Thyroid gland (tissue), 4 donors: Measurements from ENCODE around the gene PLPP3. TPM values are rescaled to one million over a fixed set of nuclear protein-coding genes. Genes with fewer than 3 reads are reported as not detected.

ENCODE experiments used
- DNase-seq, 2 donors: peaks; one replicate each; pipeline ENCODE4 v3.0.0-alpha.2; 2019
- H3K27ac ChIP-seq, 3 donors: fragments of 200-600 bp; sonication (generic); 1 replicate in 2 of 3; 2 replicates in 1 of 3; pipeline ENCODE4 v1.5.1; 2016 to 2019; ENCODE audit warnings: mild to moderate bottlenecking in 1 of 3, moderate library complexity in 1 of 3
- H3K27me3 ChIP-seq: fragments of 200-600 bp; sonication (generic); one replicate; pipeline ENCODE4 v1.5.1; 2019
- H3K36me3 ChIP-seq, 2 donors: fragments of 200-600 bp; sonication (generic); one replicate each; pipeline ENCODE4 v1.5.1; 2016 to 2019
- H3K4me1 ChIP-seq, 2 donors: fragments of 200-600 bp; sonication (generic); one replicate each; pipeline ENCODE4 v1.5.1; 2017 to 2019
- H3K4me3 ChIP-seq, 3 donors: fragments of 200-600 bp; sonication (generic); replicated peaks in 1 of 3; 1 replicate in 2 of 3; 2 replicates in 1 of 3; pipeline ENCODE4 v1.5.1; 2016; ENCODE audit warnings: mild to moderate bottlenecking in 1 of 3
- H3K9me3 ChIP-seq: fragments of 200-600 bp; sonication (generic); one replicate; pipeline ENCODE4 v1.5.1; 2017
- CTCF ChIP-seq, 6 experiments: fragments of 200-600 bp in 3 of 6; fragments of 450-650 bp in 3 of 6; sonication (generic) in 3 of 6; IDR thresholded peaks; one replicate each; pipeline ENCODE4 v1.5.1; 2016 to 2019; ENCODE audit warnings: antibody characterized with exemption in 6 of 6, mild to moderate bottlenecking in 2 of 6, inconsistent platforms in 1 of 6, moderate library complexity in 1 of 6
- POLR2A ChIP-seq, 2 donors: fragments of 450-650 bp; IDR thresholded peaks; one replicate each; pipeline ENCODE4 v1.6.1; 2017; ENCODE audit warnings: antibody characterized with exemption in 2 of 2, mild to moderate bottlenecking in 2 of 2, moderate library complexity in 1 of 2
- WGBS, 2 donors: methylation state at CpG; one replicate each; pipeline ENCODE4 v1.1.5; 2017; 5-methylcytosine and 5-hydroxymethylcytosine counted together
- intact Hi-C: fragments of 100-400 bp; cut with DNase I; formaldehyde crosslinking; loops from one replicate; pipeline ENCODE4 v1.15.1; 2023
- total RNA-seq, 4 donors: library from RNA; depleted of rRNA; stranded (reverse); fragments of >200 nt; gene quantifications; one replicate each; pipeline ENCODE4 v1.2.3, GENCODE V29; 2016

Gene PLPP3
- total RNA-seq, 4 donors from 2014 or later: 257 to 764 (median 675) TPM

- no peak overlapping the region for H3K27ac ChIP-seq
- H3K4me1 ChIP-seq: peaks cover 17 to 31% of the 10 kb centered on the region in 2 donors
- no peak overlapping the region for H3K4me3 ChIP-seq
- TF ChIP-seq POLR2A (IDR thresholded peaks at IDR 0.05) (no peak), CTCF (IDR thresholded peaks at IDR 0.05) (no peak)
- H3K27me3 ChIP-seq: no peaks in the 10 kb centered on the region
- DNase-seq: no peak
- intact Hi-C loops: loop anchor here (10.0 kb wide), 1 partner anchor 719 kb away; no protein-coding TSS in a partner anchor
- H3K36me3 ChIP-seq: no peaks in the 10 kb centered on the region
- WGBS, 2 donors: 84 to 88% methylated on average over 2 of the region's 2 CpGs
- no peaks in the 10 kb centered on the region for H3K9me3 ChIP-seq
Measured at GRCh38 chr1:56583957-56584468, 4.7 kb upstream of the PLPP3 start.

DNA sequence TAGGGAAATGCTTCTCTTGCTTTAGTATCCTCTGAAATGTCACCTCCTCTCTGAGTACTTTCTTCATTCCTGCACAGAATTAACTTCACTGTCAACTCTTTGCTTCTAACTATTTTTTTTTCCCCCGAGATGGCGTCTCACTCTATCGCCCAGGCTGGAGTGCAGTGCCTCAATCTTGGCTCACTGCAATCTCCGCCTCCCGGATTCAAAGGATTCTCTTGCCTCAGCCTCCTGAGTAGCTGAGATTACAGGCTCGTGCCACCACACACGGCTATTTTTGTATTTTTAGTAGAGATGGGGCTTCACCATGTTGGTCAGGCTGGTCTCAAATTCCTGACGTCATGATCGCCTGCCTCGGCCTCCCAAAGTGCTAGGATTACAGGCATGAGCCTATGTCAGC, 1.4 kb upstream of the PLPP3 start:
- intact Hi-C loops: loop anchor here (10.0 kb wide), 1 partner anchor 716 kb away; no protein-coding TSS in a partner anchor
- TF ChIP-seq CTCF (IDR thresholded peaks at IDR 0.05) (no peak), POLR2A (IDR thresholded peaks at IDR 0.05) (no peak)

GRCh38 chr1:56578138-56578962, 1.0 kb downstream of the PLPP3 start:
- WGBS, 2 donors: 0% methylated on average over 22 to 35 of the region's 64 CpGs
- Histone ChIP-seq H3K4me1 (peaks cover 13 to 36% of the 10 kb centered on the region in 2 donors), H3K27me3 (no peaks in the 10 kb centered on the region), H3K27ac (peak overlapping the region; percentile 97 to 98 (median 97)), H3K9me3 (no peaks in the 10 kb centered on the region), H3K4me3 (peak overlapping the region; percentile 93 to 96 (median 94)), H3K36me3 (no peaks in the 10 kb centered on the region)
- DNase-seq: peak; percentile 39 to 40
- no peak for TF ChIP-seq POLR2A (IDR thresholded peaks at IDR 0.05)
- TF ChIP-seq CTCF (IDR thresholded peaks at IDR 0.05): no peak
- intact Hi-C loops: loop anchor here (10.0 kb wide), 2 partner anchors 54 to 514 kb away; no protein-coding TSS in a partner anchor

More for the DNA sequence above, 1.4 kb upstream of the PLPP3 start:
- Histone ChIP-seq H3K36me3 (no peaks in the 10 kb centered on the region), H3K4me3 (peak overlapping the region in 1 of 3 donors; percentile 1), H3K4me1 (peaks cover 17 to 31% of the 10 kb centered on the region in 2 donors), H3K9me3 (no peaks in the 10 kb centered on the region), H3K27ac (peak overlapping the region; percentile 97 to 98 (median 97)), H3K27me3 (no peaks in the 10 kb centered on the region)
- WGBS, 2 donors: 40 to 57% methylated on average over 10 of the region's 10 CpGs
- DNase-seq: peak; percentile 51 to 56

DNA sequence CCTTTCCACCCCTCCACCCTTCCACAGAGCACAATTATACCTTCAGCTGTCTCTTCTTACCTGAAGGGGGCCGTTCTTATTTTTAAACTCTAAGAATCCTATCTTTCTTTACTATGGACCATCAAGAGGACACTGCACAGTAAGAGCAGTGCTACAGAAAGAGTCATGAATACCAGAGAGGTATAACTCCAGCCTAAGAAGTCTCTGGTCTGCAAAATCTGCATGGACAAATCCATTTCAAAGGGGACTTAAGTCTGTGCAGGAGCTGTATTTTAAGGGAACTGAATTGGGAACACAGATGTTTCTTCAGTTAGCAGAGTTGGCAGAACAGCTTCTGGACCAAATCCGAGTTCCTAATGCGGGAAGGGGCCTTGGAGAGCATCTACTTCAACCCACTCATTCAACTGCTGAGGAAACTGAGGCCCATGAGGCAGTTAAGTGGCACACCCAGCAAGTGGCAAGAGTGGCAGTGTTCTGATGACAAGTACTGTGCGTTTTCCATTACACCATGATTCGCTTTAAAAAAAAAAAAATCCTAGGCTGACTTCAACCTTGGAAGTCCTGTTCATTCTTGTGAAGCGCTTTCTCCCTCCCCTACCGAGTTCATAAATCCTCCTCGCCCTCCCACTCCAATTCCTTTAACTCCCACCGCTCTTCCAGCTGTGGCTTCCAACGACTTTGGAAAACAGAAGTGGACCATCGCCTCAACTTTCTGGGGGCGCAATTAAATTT, 1.8 kb downstream of the PLPP3 start:
- peak in 1 of 2 donors; percentile 41 for DNase-seq
- H3K27me3 ChIP-seq: no peaks in the 10 kb centered on the region
- 5 to 8% methylated on average over 11 to 12 of the region's 12 CpGs for whole genome bisulfite sequencing, 2 donors
- H3K4me3 ChIP-seq: peak overlapping the region; percentile 93 to 96 (median 94)
- H3K4me1 ChIP-seq: peaks cover 20 to 44% of the 10 kb centered on the region in 2 donors
- no peaks in the 10 kb centered on the region for H3K36me3 ChIP-seq
- H3K27ac ChIP-seq: peak overlapping the region; percentile 97 to 98 (median 97)
- peak in 1 of 2 donors; percentile 0 for TF ChIP-seq POLR2A (IDR thresholded peaks at IDR 0.05)
- peak in 1 of 6 experiments; percentile 1 for TF ChIP-seq CTCF (IDR thresholded peaks at IDR 0.05)
- intact Hi-C loops: loop anchor here (10.0 kb wide), 2 partner anchors 53 to 513 kb away; no protein-coding TSS in a partner anchor
- H3K9me3 ChIP-seq: no peaks in the 10 kb centered on the region
